GM21526 (cell line): ENCODE results near the gene IQUB.
"Not testable (repeated sequence)": the region's sequence is repeated elsewhere in the genome, so short reads cannot be mapped to it uniquely, and the experiment has no call there.

ENCODE experiments used
- ATAC-seq: cut with Tn5 transposase; IDR thresholded peaks from one replicate; pipeline ENCODE4 v1.9.1; 2021; ENCODE audit warnings: moderate library complexity; ENCODE audit not compliant: unreplicated experiment, low FRiP score

The IQUB gene

GRCh38 chr7:123548406-123548805, 14.0 kb upstream of the IQUB start:
- ATAC-seq = no peak

GRCh38 chr7:123539871-123540270, 5.5 kb upstream of the IQUB start:
- no peak for ATAC-seq

DNA sequence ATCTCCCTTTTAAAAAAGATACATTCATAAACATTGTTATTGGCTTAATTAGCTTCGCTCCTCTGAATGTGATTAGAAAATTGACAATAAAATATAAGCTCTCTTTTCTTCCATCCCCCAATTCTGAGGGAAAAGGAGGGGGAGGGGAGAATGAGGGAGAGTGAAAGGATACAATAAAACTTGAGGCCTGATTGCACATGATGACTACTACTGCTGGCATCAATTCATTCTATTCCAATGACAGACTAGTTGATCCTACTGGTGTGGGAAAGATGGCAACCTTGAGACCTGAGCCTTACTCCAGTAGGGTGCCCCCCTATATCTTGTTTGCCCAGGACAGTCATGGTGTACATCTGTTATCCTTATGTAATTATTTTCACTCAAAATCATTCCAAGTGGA, 4.5 kb upstream of the IQUB start:
- no peak for ATAC-seq

GRCh38 chr7:123538189-123538714, 3.9 kb upstream of the IQUB start:
- ATAC-seq = no peak

DNA sequence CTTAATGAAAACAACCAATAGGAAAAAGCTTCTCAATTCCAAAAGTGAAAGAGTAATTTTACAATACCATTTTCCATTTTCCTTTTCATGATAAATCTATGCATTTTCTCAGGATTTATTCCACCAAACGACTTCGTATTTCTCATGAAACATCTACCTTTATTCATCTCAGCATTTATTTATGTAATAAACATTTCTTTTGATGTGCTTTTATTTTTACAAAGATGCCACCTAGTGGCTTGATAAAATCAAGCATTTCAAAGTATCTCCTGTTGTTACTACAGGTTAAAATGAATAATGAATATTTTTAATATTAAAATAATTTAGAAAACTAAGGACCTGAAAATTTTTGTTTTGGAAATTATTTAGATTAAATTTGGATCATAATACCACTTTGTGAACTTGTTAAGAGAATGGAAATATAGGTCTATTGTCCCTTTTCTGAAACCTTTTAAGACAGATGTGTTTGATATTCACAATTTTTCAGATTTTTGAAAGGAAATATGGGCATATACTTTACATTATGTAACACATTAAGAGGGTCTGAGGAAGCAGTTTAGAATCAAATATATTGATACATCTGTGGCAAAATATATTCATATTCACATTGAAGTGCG, 2.7 kb upstream of the IQUB start:
- no peak for ATAC-seq

DNA sequence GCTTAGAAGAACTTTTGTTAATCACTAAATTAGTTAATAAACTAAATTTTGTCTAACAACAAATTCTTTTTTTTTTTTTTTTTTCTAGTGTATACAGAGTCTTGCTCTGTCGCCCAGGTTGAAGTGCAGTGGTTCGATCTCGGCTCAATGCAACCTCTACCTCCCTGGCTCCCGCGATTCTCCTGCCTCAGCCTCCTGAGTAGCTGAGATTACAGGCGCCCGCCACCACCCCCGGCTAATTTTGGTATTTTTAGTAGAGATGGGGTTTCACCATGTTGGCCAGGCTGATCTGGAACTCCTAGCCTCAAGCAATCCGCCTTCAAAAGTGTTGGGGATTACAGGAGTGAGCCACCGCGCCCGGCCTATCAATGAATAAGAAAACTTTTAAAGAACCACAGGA, 1.1 kb upstream of the IQUB start:
- no peak for ATAC-seq

DNA sequence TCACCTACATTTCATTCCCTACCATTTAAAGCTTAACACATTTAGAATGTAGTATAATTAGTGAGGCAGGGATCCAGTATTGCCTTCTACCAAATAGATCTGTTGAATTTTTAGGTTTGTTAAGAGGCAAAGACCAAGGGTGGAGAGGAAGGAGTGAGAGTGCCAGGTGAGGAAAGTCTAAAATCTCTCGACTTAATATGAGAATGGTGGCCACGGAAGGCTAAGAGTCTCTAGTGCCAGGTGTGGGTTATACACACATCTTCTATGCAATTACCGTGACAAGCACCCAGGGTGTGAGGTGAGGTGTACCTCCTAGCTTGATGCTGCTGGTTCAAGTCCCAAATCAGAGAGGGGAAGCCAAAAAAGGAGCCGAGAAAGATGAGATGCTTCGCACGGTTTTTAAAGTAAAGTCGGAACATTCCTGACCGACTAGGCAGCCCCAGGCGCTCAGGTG, 439 bp downstream of the IQUB start:
- peak; percentile 4 for ATAC-seq

DNA sequence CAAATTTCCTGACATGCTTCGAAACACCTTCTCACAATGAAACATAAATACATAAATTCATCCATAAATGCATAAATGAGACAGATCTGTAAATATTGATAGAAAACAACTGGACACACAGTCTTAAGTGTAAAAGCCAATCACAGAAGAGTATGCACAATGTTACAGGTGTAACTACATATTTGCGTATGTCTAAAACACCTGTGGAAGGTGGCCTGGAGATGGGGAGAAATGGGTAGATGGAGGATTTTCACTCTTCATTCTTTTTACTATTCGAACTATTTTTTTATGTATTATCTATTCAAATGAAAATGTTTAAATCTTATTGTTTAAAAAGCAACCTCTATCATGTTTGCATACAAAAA, 860 bp downstream of the IQUB start:
- no peak for ATAC-seq

DNA sequence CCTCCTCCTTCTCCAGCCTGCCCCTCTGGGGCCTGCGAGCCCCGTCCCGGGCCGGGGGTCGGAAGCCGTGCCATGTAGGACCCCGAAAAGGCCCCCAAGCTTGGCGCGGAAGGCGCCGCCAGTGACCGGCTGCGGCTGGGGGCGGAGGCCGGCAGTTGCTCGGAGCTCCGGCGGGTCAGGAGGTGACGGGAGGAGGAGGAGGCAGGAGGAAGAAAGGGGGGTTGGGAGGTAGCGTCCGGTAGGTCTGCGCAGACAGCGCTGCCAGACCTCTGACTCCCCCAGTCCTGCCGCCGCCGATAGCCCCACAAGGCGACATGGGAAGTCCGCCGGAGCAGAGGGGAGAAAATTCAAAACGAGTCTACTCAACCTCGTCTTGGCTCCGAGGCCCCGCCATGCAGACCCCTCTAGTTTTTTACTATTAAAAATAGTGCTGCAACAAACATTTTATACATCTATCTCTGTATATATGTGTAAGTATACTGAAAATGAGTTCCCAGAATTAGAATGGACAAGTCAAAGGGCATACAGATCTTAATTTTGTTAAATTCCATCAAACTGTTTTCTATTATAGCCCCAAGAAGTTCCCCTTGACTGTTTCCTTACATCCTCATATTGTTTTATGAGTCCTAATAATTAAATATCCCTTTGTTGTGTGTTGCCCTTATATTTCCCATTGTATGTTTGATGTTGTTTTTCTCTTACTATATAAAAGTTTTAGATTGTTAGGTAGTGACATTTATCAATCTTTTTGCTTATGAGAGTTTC, 1.4 kb downstream of the IQUB start:
- peak; percentile 23 for ATAC-seq

- ATAC-seq = peak; percentile 1
Observed at GRCh38 chr7:123532343-123532742, 2.1 kb downstream of the IQUB start.

- ATAC-seq = not testable (repeated sequence)
Observed at GRCh38 chr7:123530035-123530591, 4.3 kb downstream of the IQUB start.

GRCh38 chr7:123528265-123528664, 6.1 kb downstream of the IQUB start:
- no peak for ATAC-seq

- ATAC-seq = not testable (repeated sequence)
Observed at GRCh38 chr7:123527712-123528225, 6.6 kb downstream of the IQUB start.

GRCh38 chr7:123526533-123526932, 7.9 kb downstream of the IQUB start:
- not testable (repeated sequence) for ATAC-seq

DNA sequence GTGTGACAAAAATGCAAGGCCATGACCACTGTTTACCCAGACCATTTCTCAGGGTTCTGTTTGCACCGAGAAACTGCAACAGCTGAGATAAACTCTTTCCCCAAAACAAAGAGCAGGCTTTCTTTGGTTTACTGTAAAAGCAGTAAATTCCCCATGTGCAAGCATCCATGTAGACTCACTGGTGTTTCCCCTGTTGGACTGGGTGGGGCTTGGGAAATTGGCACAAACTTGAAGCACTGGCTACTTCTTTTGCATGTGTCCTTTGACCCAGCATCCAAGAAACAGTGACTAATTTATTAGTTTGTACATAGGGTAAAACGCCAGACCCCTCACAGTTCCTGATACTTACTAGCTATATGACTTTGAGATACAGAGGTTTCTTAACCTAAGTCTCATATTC, 12.3 kb downstream of the IQUB start:
- no peak for ATAC-seq

DNA sequence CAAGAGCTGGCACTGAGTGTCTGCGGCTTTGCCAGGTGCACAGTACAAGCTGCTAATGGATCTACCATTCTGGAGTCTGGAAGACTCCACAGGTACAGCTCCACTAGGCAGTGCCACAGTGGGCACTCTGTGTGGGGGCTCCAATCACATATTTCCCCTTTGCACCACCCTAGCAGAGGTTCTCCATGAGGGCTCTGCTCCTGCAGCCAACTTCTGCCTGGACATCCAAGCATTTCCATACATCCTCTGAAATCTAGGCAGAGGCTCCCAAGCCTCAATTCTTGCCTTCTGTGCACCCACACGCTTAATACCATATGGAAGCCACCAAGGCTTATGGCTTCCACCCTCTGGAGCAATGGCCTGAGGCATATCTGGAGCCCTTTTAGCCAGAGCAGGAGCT, 29.2 kb downstream of the IQUB start:
- no peak for ATAC-seq

DNA sequence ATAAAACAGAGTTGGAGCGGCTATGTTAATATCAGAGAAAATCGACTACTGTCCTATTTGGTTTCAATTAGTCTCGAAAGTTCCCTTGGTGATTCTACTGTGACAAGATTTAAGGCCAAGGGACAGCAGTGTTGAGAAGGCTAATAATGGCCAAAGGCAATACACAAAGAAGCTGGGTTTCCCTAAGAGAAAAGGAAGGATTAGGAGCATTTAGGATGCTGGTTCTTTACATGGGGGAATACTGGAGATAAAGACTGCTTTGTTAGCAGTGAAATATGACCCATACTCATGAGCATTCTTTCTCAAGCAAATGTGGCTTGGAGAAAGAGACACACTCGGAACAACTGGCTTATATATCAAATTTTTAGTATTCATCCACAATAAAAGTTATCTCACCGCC, 32.2 kb downstream of the IQUB start:
- ATAC-seq = no peak

- no peak for ATAC-seq
Observed at GRCh38 chr7:123500878-123501489, 33.4 kb downstream of the IQUB start.

DNA sequence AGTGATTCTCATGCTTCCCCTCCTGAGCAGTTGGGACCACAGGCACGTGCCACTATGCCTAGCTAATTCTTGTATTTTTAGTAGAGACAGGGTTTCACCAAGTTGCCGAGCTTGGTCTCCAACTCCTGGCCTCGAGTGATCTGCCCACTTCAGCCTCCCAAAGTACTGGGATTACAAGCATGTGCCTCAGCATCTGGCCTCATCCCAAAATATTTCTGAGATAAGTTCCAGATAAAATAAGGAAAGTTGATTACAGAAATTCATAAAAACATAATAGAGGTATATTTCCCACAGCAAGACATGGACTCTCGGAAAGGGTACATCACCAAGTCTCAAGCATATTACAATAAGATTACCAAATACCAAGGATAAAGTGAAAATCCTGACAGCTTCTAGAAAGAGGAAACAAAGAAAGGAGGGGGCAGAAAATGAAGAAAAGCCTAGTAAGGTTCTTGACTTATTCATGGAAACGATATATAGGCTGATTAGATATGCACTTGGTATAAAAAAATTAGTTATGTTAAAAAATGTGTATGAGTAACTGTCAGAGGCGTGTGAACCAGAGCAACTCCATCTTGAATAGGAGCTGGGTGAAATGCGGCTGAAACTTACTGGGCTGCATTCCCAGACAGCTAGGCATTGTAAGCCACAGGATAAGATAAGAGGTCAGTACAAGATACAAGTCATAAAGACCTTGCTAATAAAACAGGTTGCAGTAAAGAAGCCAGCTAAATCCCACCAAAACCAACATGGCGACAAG, 35.0 kb downstream of the IQUB start:
- ATAC-seq = no peak

- no peak for ATAC-seq
Observed at GRCh38 chr7:123498601-123499000, 35.8 kb downstream of the IQUB start.
